K562 (cell line): Measurements from ENCODE around the gene CTRL. TPM values are rescaled to one million over a fixed set of nuclear protein-coding genes. Genes with fewer than 3 reads are reported as not detected.
A peak's percentile ranks its signal among the peaks of the same experiment; 100 is the strongest.

Experiments used
- ATAC-seq: fragments of 200-7000 bp; cut with Tn5 transposase; 3 replicates; pipeline ENCODE4 v1.9.1; 2020; ENCODE audit warnings: moderate library complexity
- BruUV-seq: library from RNA; stranded (reverse); fragments of 400-500 nt; replicated peaks from 2 replicates; lab custom pipeline; 2021; lab: Mats Ljungman, UMichigan
- CTCF ChIA-PET: fragments of 300-600 bp; formaldehyde crosslinking; extraction: SDS; loops from one replicate; lab custom pipeline; 2021; ENCODE audit warnings: low intra/inter-chr PET ratio; lab: Yijun Ruan, JAX
- POLR2A ChIA-PET: fragments of 300-600, 350-650 bp; sonication (Branson Sonifier 250); formaldehyde crosslinking; extraction: SDS; loops from one replicate; lab custom pipeline; 2021; ENCODE audit warnings: antibody characterized with exemption, inconsistent platforms; lab: Yijun Ruan, JAX
- DNase-seq, 4 experiments: peaks; one replicate each; pipeline versions ENCODE4 v3.0.0 to v3.0.0-alpha.2; 2011 to 2018; ENCODE audit warnings: low spot score in 3 of 4, mixed read lengths in 3 of 4; ENCODE audit errors: extremely low read depth in 1 of 4
- FAIRE-seq: peaks from 2 replicates; lab custom pipeline; 2011; peaks lifted over from hg19 to GRCh38; lab: Jason Lieb, UNC
- H2AFZ ChIP-seq: 2 replicates; pipeline ENCODE4 v1.6.0; 2011; ENCODE audit warnings: low read depth, low read length, control low read depth, inconsistent platforms
- H3K27ac ChIP-seq: fragments of 200-600 bp; 3 replicates; pipeline ENCODE4 v1.8.0; 2011; ENCODE audit warnings: low read depth, mild to moderate bottlenecking, control low read depth, inconsistent platforms, low read length, moderate library complexity, mixed read lengths; ENCODE audit errors: extremely low read depth
- H3K27me3 ChIP-seq, 2 experiments: fragments of 300-600 bp in 1 of 2; 2 replicates in 1 of 2; 3 replicates in 1 of 2; pipeline versions ENCODE4 v1.6.0 to v1.8.0; 2011; ENCODE audit warnings: inconsistent platforms in 2 of 2, low read length in 2 of 2, mild to moderate bottlenecking in 1 of 2, mixed read lengths in 1 of 2, moderate library complexity in 1 of 2; ENCODE audit not compliant: control insufficient read depth in 2 of 2, insufficient read depth in 2 of 2
- H3K36me3 ChIP-seq: fragments of 300-600 bp; 3 replicates; pipeline ENCODE4 v1.8.0; 2011; ENCODE audit warnings: mild to moderate bottlenecking, low read length, inconsistent platforms; ENCODE audit not compliant: control insufficient read depth, insufficient read depth
- H3K4me1 ChIP-seq, 2 experiments: fragments of 200-600 bp in 1 of 2; replicated peaks in 1 of 2; 2 replicates in 1 of 2; 3 replicates in 1 of 2; pipeline versions ENCODE4 v1.5.1 to v1.8.0; 2011; ENCODE audit warnings: inconsistent platforms in 2 of 2, low read length in 2 of 2, mild to moderate bottlenecking in 1 of 2, mixed read lengths in 1 of 2, moderate library complexity in 1 of 2; ENCODE audit not compliant: control insufficient read depth in 2 of 2, insufficient read depth in 2 of 2
- H3K4me2 ChIP-seq: 2 replicates; pipeline ENCODE4 v1.6.1; 2011; ENCODE audit warnings: low read length, control low read depth, inconsistent platforms, mixed read lengths; ENCODE audit not compliant: insufficient read depth
- H3K4me3 ChIP-seq: fragments of 200-600 bp; sonication (generic), shearing (Covaris generic); 2 replicates; pipeline ENCODE4 v1.5.1; 2016; ENCODE audit warnings: control low read depth, inconsistent platforms
- H3K79me2 ChIP-seq: fragments of 200-600 bp; 3 replicates; pipeline ENCODE4 v1.8.0; 2011; ENCODE audit warnings: low read length, inconsistent platforms; ENCODE audit not compliant: control insufficient read depth, insufficient read depth
- H3K9ac ChIP-seq, 2 experiments: 2 replicates each; pipeline versions ENCODE4 v1.6.0 to v1.6.1; 2011; ENCODE audit warnings: low read depth in 2 of 2, low read length in 2 of 2, control low read depth in 1 of 2, inconsistent platforms in 1 of 2, mild to moderate bottlenecking in 1 of 2, mixed read lengths in 1 of 2; ENCODE audit not compliant: insufficient read depth in 1 of 2
- H3K9me1 ChIP-seq: one replicate; pipeline ENCODE4 v1.6.0; 2011; ENCODE audit warnings: inconsistent platforms, mild to moderate bottlenecking, low read length, moderate library complexity; ENCODE audit not compliant: control insufficient read depth, insufficient read depth
- H3K9me3 ChIP-seq: replicated peaks from 2 replicates; pipeline ENCODE4 v1.5.1; 2011; ENCODE audit warnings: low read depth, low read length, inconsistent platforms; ENCODE audit not compliant: control insufficient read depth, insufficient read depth
- H4K20me1 ChIP-seq: replicated peaks from 2 replicates; pipeline ENCODE4 v1.6.1; 2011; ENCODE audit warnings: low read length, inconsistent platforms, mixed read lengths; ENCODE audit not compliant: control insufficient read depth, insufficient read depth
- POLR2G ChIP-seq: fragments of 200-400 bp; formaldehyde crosslinking; IDR thresholded peaks from 2 replicates; pipeline ENCODE4 v1.6.1; 2017; ENCODE audit warnings: low read depth, mild to moderate bottlenecking, antibody characterized with exemption, low read length, moderate library complexity
- PRMT5 ChIP-seq: sonication (generic); formaldehyde crosslinking; IDR thresholded peaks from 2 replicates; pipeline ENCODE4 v1.5.0; 2020; ENCODE audit warnings: missing genetic modification reagents
- ZNF280B ChIP-seq: fragments of 250-450 bp; sonication (Bioruptor Pico); IDR thresholded peaks from 2 replicates; pipeline ENCODE4 v1.5.1; 2021; ENCODE audit warnings: mild to moderate bottlenecking
- ZNF699 ChIP-seq: fragments of 250-450 bp; sonication (Bioruptor Pico); IDR thresholded peaks from 2 replicates; pipeline ENCODE4 v1.8.0; 2021; ENCODE audit warnings: mild to moderate bottlenecking, moderate library complexity; ENCODE audit not compliant: insufficient replicate concordance
- WGBS: fragments of 100-300 bp; shearing (Covaris generic); methylation state at CpG from one replicate; pipeline ENCODE4 v1.1.6; 2016; ENCODE audit warnings: low coverage, mixed read lengths; ENCODE audit not compliant: insufficient coverage; ENCODE audit errors: missing lambda C conversion rate; 5-methylcytosine and 5-hydroxymethylcytosine counted together
- in situ Hi-C: fragments of 300-500 bp; cut with MboI; formaldehyde crosslinking; loops from 4 replicates; pipeline ENCODE4 v1.15.0; 2018; ENCODE audit warnings: inconsistent platforms, mixed read lengths
- intact Hi-C: fragments of 100-400 bp; cut with micrococcal nuclease; formaldehyde crosslinking; loops from 2 replicates; pipeline ENCODE4 v1.14.2; 2022
- polyA plus RNA-seq, 8 experiments: library from polyadenylated mRNA; depleted of rRNA in 4 of 8; stranded (reverse) in 5 of 8; unstranded in 3 of 8; fragments of >200 nt; fragmentation: Nextera tagmentation in 2 of 8; fragmentation: Illumina TruSeq in 1 of 8; extraction: Ambion mirVana in 2 of 8; extraction: Trizol in 1 of 8; gene quantifications; 2 replicates each; pipeline versions ENCODE4 v1.2.1 to v1.2.3, GENCODE V29; 2011 to 2014; ENCODE audit warnings: inconsistent platforms in 1 of 8, missing spikeins in 1 of 8
- total RNA-seq, 7 experiments: library from RNA; depleted of rRNA in 6 of 7; stranded (reverse); fragments of >200 nt in 6 of 7; fragmentation: Illumina TruSeq in 2 of 7; extraction: Trizol in 2 of 7; gene quantifications; 2 replicates each; pipeline versions ENCODE4 v1.2.1 to v1.2.3, GENCODE V29; 2011 to 2021; ENCODE audit warnings: low replicate concordance in 1 of 7

The CTRL gene
- total and polyA plus RNA-seq, 9 of the 15 experiments (the other 6 are each of a cell fraction or from before 2014, with no cell fraction given): 1.4 to 5.6 (median 2.5) TPM

- Histone ChIP-seq H3K4me3 (no peak overlapping the region), H3K27ac (no peak overlapping the region), H3K4me1 (peaks cover 7 to 66% of the 10 kb centered on the region in 2 experiments; a peak in 3 of 5 replicates), H3K9me1 (no peaks in the 10 kb centered on the region), H3K4me2 (no peak overlapping the region), H4K20me1 (peaks cover 16% of the 10 kb centered on the region; the same call in 1 of the 2 replicates), H3K9ac (no peak overlapping the region; a peak in 1 of 4 replicates), H3K9me3 (no peaks in the 10 kb centered on the region; the same call in 1 of the 2 replicates), H2AFZ (no peak overlapping the region), H3K79me2 (no peaks in the 10 kb centered on the region), H3K27me3 (no peaks in the 10 kb centered on the region), H3K36me3 (peaks cover 92% of the 10 kb centered on the region; the same call in 2 of the 3 replicates)
- FAIRE-seq (no peak), DNase-seq (no peak), ATAC-seq (no peak)
- TF ChIP-seq ZNF280B (CRISPR knock-in tag): no peak
- peak; percentile 49; the same call in 1 of the 2 replicates for TF ChIP-seq POLR2G
- no peak for TF ChIP-seq ZNF699 (CRISPR knock-in tag)
- TF ChIP-seq PRMT5: no peak
- ChIA-PET POLR2A (interaction anchor here (0.7 to 1.3 kb wide), 4 partner anchors 9 to 53 kb away, joined by 3 to 7 read pairs (median 3); partner anchors contain the start of genes DPEP2 and PSMB10), CTCF (no interaction called here)
- intact Hi-C loops: no loop called here
- in situ Hi-C loops: no loop called here
- no TSS peak for BruUV-seq
- 95% methylated on average over 17 of the region's 20 CpGs for WGBS
Observed at GRCh38 chr16:67946128-67946569, 14.5 kb upstream of the CTRL start.
